ENCODE measurements around the gene AUNIP.

AUNIP gene

GRCh38 chr1:25787760-25788166, 71.5 kb downstream of the AUNIP start:
- no peak for DNase-seq

- DNase-seq, result no peak
These were observed 72.1 kb downstream of the AUNIP start for GRCh38 chr1:25786887-25787759.

- no peak for DNase-seq
These were observed 73.8 kb downstream of the AUNIP start for GRCh38 chr1:25785333-25786067.

- DNase-seq, result no peak
These were observed 74.6 kb downstream of the AUNIP start for GRCh38 chr1:25784575-25785051.

All from islet precursor cell (in vitro differentiated cells).